ENCODE results near the gene ACOT8.
"Not testable (repeated sequence)": the region's sequence is repeated elsewhere in the genome, so short reads cannot be mapped to it uniquely, and the experiment has no call there.

The ACOT8 gene

GRCh38 chr20:45857114-45857881, at the start of gene ACOT8, which contains the start of gene ZSWIM3:
ACOT8 (minus strand) TSS chr20:45857392; CDS start chr20:45857315, 77 bp downstream.
ZSWIM3 (plus strand) TSS chr20:45857614; CDS start chr20:45857826, 212 bp downstream.
- peak within 1 kb of the TSS; percentile 87 for H3K9ac ChIP-seq
- no peaks in the 10 kb centered on the region for H3K27me3 ChIP-seq
- peaks cover 35% of the 10 kb centered on the region for H3K36me3 ChIP-seq
- H4K20me1 ChIP-seq = no peaks in the 10 kb centered on the region
- peak within 1 kb of the TSS; percentile 94 for H3K4me2 ChIP-seq
- H3K4me3 ChIP-seq = peak within 1 kb of the TSS; percentile 90
- H3K4me1 ChIP-seq = peaks cover 35% of the 10 kb centered on the region
- H3K9me3 ChIP-seq = no peaks in the 10 kb centered on the region
- H3K27ac ChIP-seq = peak within 1 kb of the TSS; percentile 83
- no peak for TF ChIP-seq Cebpa-rat (IDR thresholded peaks at IDR 0.05)

- no peak overlapping the region for H3K4me2 ChIP-seq
- no peaks in the 10 kb centered on the region for H3K27me3 ChIP-seq
- H3K36me3 ChIP-seq = peaks cover 6% of the 10 kb centered on the region
- no peaks in the 10 kb centered on the region for H3K9me3 ChIP-seq
- TF ChIP-seq Cebpa-rat (IDR thresholded peaks at IDR 0.05) = no peak
- H3K9ac ChIP-seq = no peak overlapping the region
- H3K27ac ChIP-seq = no peak overlapping the region
- 0 out of 2 replicates have a peak, but pooled peaks cover 5% of the 10 kb centered on the region for H4K20me1 ChIP-seq
- H3K4me1 ChIP-seq = peaks cover 57% of the 10 kb centered on the region
- no peak overlapping the region for H3K4me3 ChIP-seq
These were observed 48.4 kb upstream of the ACOT8 start for GRCh38 chr20:45905505-45906079.

GRCh38 chr20:45904583-45905504, 47.7 kb upstream of the ACOT8 start:
- Histone ChIP-seq H4K20me1 (0 out of 2 replicates have a peak, but pooled peaks cover 5% of the 10 kb centered on the region), H3K4me1 (peaks cover 50% of the 10 kb centered on the region), H3K4me2 (peak overlapping the region; percentile 51), H3K27ac (peak overlapping the region; percentile 49), H3K27me3 (no peaks in the 10 kb centered on the region), H3K9me3 (no peaks in the 10 kb centered on the region), H3K9ac (peak overlapping the region; percentile 50; the same call in 1 of the 2 replicates), H3K36me3 (peaks cover 6% of the 10 kb centered on the region), H3K4me3 (no peak overlapping the region)
- TF ChIP-seq Cebpa-rat (IDR thresholded peaks at IDR 0.05) = no peak

- H3K9ac ChIP-seq = peak overlapping the region; percentile 48
- H3K36me3 ChIP-seq = peaks cover 28% of the 10 kb centered on the region
- TF ChIP-seq Cebpa-rat (IDR thresholded peaks at IDR 0.05) = no peak
- H4K20me1 ChIP-seq = 0 out of 2 replicates have a peak, but pooled peaks cover 5% of the 10 kb centered on the region
- peaks cover 42% of the 10 kb centered on the region for H3K4me1 ChIP-seq
- H3K4me2 ChIP-seq = peak overlapping the region; percentile 77
- H3K27ac ChIP-seq = peak overlapping the region; percentile 7; the same call in 1 of the 2 replicates
- H3K9me3 ChIP-seq = no peaks in the 10 kb centered on the region
- peak overlapping the region; percentile 6; the same call in 1 of the 2 replicates for H3K4me3 ChIP-seq
- H3K27me3 ChIP-seq = no peaks in the 10 kb centered on the region
These were observed 45.1 kb upstream of the ACOT8 start for GRCh38 chr20:45902199-45902701.

GRCh38 chr20:45901332-45901731, 44.1 kb upstream of the ACOT8 start:
- not testable (repeated sequence) for H3K4me3 ChIP-seq, H3K27me3 ChIP-seq, H3K9me3 ChIP-seq, H3K9ac ChIP-seq, H3K27ac ChIP-seq, H4K20me1 ChIP-seq
- H3K4me2 ChIP-seq = peak overlapping the region; percentile 77; the same call in 1 of the 2 replicates
- H3K36me3 ChIP-seq = peaks cover 36% of the 10 kb centered on the region
- peaks cover 42% of the 10 kb centered on the region for H3K4me1 ChIP-seq

GRCh38 chr20:45899046-45899835, 42.0 kb upstream of the ACOT8 start:
- no peak for TF ChIP-seq Cebpa-rat (IDR thresholded peaks at IDR 0.05)
- H3K9ac ChIP-seq = no peak overlapping the region
- no peaks in the 10 kb centered on the region for H3K9me3 ChIP-seq
- peaks cover 57% of the 10 kb centered on the region for H3K36me3 ChIP-seq
- H3K27me3 ChIP-seq = no peaks in the 10 kb centered on the region
- H3K4me2 ChIP-seq = no peak overlapping the region
- H3K4me1 ChIP-seq = peaks cover 32% of the 10 kb centered on the region
- H3K4me3 ChIP-seq = no peak overlapping the region
- H3K27ac ChIP-seq = no peak overlapping the region
- 0 out of 2 replicates have a peak, but pooled peaks cover 5% of the 10 kb centered on the region for H4K20me1 ChIP-seq

GRCh38 chr20:45898285-45898684, 41.1 kb upstream of the ACOT8 start:
- no peak for TF ChIP-seq Cebpa-rat (IDR thresholded peaks at IDR 0.05)
- Histone ChIP-seq H3K4me3 (no peak overlapping the region), H3K4me2 (no peak overlapping the region), H3K4me1 (peaks cover 24% of the 10 kb centered on the region), H4K20me1 (0 out of 2 replicates have a peak, but pooled peaks cover 5% of the 10 kb centered on the region), H3K27me3 (no peaks in the 10 kb centered on the region), H3K9me3 (no peaks in the 10 kb centered on the region), H3K9ac (no peak overlapping the region), H3K36me3 (peaks cover 66% of the 10 kb centered on the region), H3K27ac (no peak overlapping the region)

GRCh38 chr20:45897692-45898091, 40.5 kb upstream of the ACOT8 start:
- no peak overlapping the region for H3K27ac ChIP-seq
- H3K4me3 ChIP-seq = no peak overlapping the region
- H3K27me3 ChIP-seq = no peaks in the 10 kb centered on the region
- peaks cover 72% of the 10 kb centered on the region for H3K36me3 ChIP-seq
- H3K4me1 ChIP-seq = peaks cover 20% of the 10 kb centered on the region
- no peak overlapping the region for H3K4me2 ChIP-seq
- no peaks in the 10 kb centered on the region for H3K9me3 ChIP-seq
- TF ChIP-seq Cebpa-rat (IDR thresholded peaks at IDR 0.05) = no peak
- 0 out of 2 replicates have a peak, but pooled peaks cover 5% of the 10 kb centered on the region for H4K20me1 ChIP-seq
- H3K9ac ChIP-seq = no peak overlapping the region

All from BLaER1 (cell line).